Measurements from ENCODE around the gene TPM2.

TPM2 gene

DNA sequence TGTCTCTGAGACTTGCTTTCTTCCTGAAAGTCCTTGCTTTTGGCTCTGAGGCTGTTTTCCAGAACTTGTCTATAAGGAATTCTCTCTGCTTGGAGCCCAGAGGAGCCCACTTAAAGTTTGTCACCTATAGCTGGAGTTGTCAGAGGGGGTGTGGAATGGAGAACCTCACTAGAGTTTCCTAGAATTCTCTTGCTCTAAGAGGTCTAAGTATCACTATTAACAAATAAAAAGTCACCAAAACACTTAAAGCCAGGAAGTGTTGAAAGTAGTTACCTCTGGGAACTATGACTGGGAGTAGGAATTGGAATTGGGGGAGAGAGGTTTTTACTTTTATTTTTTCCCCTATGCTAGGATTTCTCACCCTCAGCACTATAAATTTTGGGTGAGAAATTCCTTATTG, 54.0 kb downstream of the TPM2 start:
- no peak for DNase-seq (ENCODE audit: low read depth in 1 of 2, low spot score in 1 of 2)
